ENCODE measurements around the gene DOCK9. TPM values are rescaled to one million over a fixed set of nuclear protein-coding genes. Genes with fewer than 3 reads are reported as not detected.
A peak's percentile ranks its signal among the peaks of the same experiment; 100 is the strongest.

DOCK9 gene
- total RNA-seq, 6 experiments from 2014 or later: 16.5 to 24.3 (median 18.1) TPM

- H3K27ac ChIP-seq: no peak overlapping the region
- no peaks in the 10 kb centered on the region for H3K36me3 ChIP-seq
- no peaks in the 10 kb centered on the region for H3K27me3 ChIP-seq
- no peak for DNase-seq
- TF ChIP-seq POLR2A (IDR thresholded peaks at IDR 0.05) (no peak), CTCF (IDR thresholded peaks at IDR 0.05) (no peak)
- no peaks in the 10 kb centered on the region for H3K4me1 ChIP-seq
- intact Hi-C loops (cut with DNase I): no loop called here
- H3K9me3 ChIP-seq: no peaks in the 10 kb centered on the region
- ATAC-seq: no peak
- 100% methylated on average over 1 of the region's 1 CpG for WGBS (ENCODE audit: insufficient coverage, low coverage, low lambda C conversion rate, missing lambda C conversion rate)
- no peak overlapping the region for H3K4me3 ChIP-seq
Measured at GRCh38 chr13:98779695-98780094, 198.2 kb downstream of the DOCK9 start.

GRCh38 chr13:98778749-98779148, 199.1 kb downstream of the DOCK9 start:
- no peaks in the 10 kb centered on the region for H3K4me1 ChIP-seq
- TF ChIP-seq CTCF (IDR thresholded peaks at IDR 0.05) (no peak), POLR2A (IDR thresholded peaks at IDR 0.05) (no peak)
- no peak overlapping the region for H3K4me3 ChIP-seq
- no peaks in the 10 kb centered on the region for H3K9me3 ChIP-seq
- no peaks in the 10 kb centered on the region for H3K36me3 ChIP-seq
- H3K27me3 ChIP-seq: no peaks in the 10 kb centered on the region
- DNase-seq (no peak), ATAC-seq (no peak)
- intact Hi-C loops (cut with DNase I): no loop called here
- H3K27ac ChIP-seq: no peak overlapping the region
- WGBS (ENCODE audit: insufficient coverage, low coverage, low lambda C conversion rate, missing lambda C conversion rate): 55% methylated on average over 5 of the region's 8 CpGs

GRCh38 chr13:98776644-98777043, 201.2 kb downstream of the DOCK9 start:
- intact Hi-C loops (cut with DNase I): no loop called here
- no peak for ATAC-seq
- TF ChIP-seq CTCF (IDR thresholded peaks at IDR 0.05): no peak
- no peak for TF ChIP-seq POLR2A (IDR thresholded peaks at IDR 0.05)
- Histone ChIP-seq H3K36me3 (no peaks in the 10 kb centered on the region), H3K27ac (no peak overlapping the region), H3K4me1 (no peaks in the 10 kb centered on the region), H3K27me3 (no peaks in the 10 kb centered on the region), H3K9me3 (no peaks in the 10 kb centered on the region), H3K4me3 (no peak overlapping the region)
- no peak for DNase-seq
- WGBS (ENCODE audit: insufficient coverage, low coverage, low lambda C conversion rate, missing lambda C conversion rate): 71% methylated on average over 4 of the region's 5 CpGs

GRCh38 chr13:98775844-98776598, 201.8 kb downstream of the DOCK9 start:
- DNase-seq (peak in 1 of 3 donors; percentile 31), ATAC-seq (peak in 1 of 4 donors; percentile 78)
- Histone ChIP-seq H3K9me3 (no peaks in the 10 kb centered on the region), H3K36me3 (no peaks in the 10 kb centered on the region), H3K27me3 (no peaks in the 10 kb centered on the region), H3K4me1 (no peaks in the 10 kb centered on the region), H3K4me3 (no peak overlapping the region), H3K27ac (no peak overlapping the region)
- 76% methylated on average over 14 of the region's 22 CpGs for WGBS (ENCODE audit: insufficient coverage, low coverage, low lambda C conversion rate, missing lambda C conversion rate)
- intact Hi-C loops (cut with DNase I): no loop called here
- no peak for TF ChIP-seq POLR2A (IDR thresholded peaks at IDR 0.05)
- TF ChIP-seq CTCF (IDR thresholded peaks at IDR 0.05): no peak

Measured in right lobe of liver (tissue), 6 donors.